GM15510 (cell line): ENCODE measurements around the gene PRKAR1B.

Experiments used
- POLR2A ChIP-seq: IDR thresholded peaks from 3 replicates; pipeline ENCODE4 v1.6.1; 2011; ENCODE audit warnings: borderline replicate concordance; ENCODE audit not compliant: insufficient read length; ENCODE audit errors: extremely low read depth

Gene PRKAR1B

GRCh38 chr7:569071-569855, 157.8 kb downstream of the PRKAR1B start:
- TF ChIP-seq POLR2A: no peak

GRCh38 chr7:568031-568951, 158.8 kb downstream of the PRKAR1B start:
- TF ChIP-seq POLR2A: no peak

- TF ChIP-seq POLR2A: no peak
Measured at GRCh38 chr7:567305-567883, 159.7 kb downstream of the PRKAR1B start.

- TF ChIP-seq POLR2A: no peak
Measured at GRCh38 chr7:566100-566499, 161.0 kb downstream of the PRKAR1B start.

GRCh38 chr7:564176-564865, 162.8 kb downstream of the PRKAR1B start:
- no peak for TF ChIP-seq POLR2A

GRCh38 chr7:563629-564170, 163.4 kb downstream of the PRKAR1B start:
- no peak for TF ChIP-seq POLR2A

GRCh38 chr7:562789-563628, 164.1 kb downstream of the PRKAR1B start:
- TF ChIP-seq POLR2A: no peak

- no peak for TF ChIP-seq POLR2A
Measured at GRCh38 chr7:562374-562675, 164.8 kb downstream of the PRKAR1B start.

- no peak for TF ChIP-seq POLR2A
Measured at GRCh38 chr7:561631-562373, 165.3 kb downstream of the PRKAR1B start.

- no peak for TF ChIP-seq POLR2A
Measured at GRCh38 chr7:560966-561630, 166.0 kb downstream of the PRKAR1B start.

GRCh38 chr7:559396-559705, 167.7 kb downstream of the PRKAR1B start:
- no peak for TF ChIP-seq POLR2A

GRCh38 chr7:557558-557881, 169.6 kb downstream of the PRKAR1B start:
- no peak for TF ChIP-seq POLR2A

GRCh38 chr7:556837-557557, 170.1 kb downstream of the PRKAR1B start:
- no peak for TF ChIP-seq POLR2A

- no peak for TF ChIP-seq POLR2A
Measured at GRCh38 chr7:556291-556826, 170.7 kb downstream of the PRKAR1B start.
